Lung microvascular endothelial cell (primary cell): Measurements from ENCODE around the gene FGD3. TPM values are rescaled to one million over a fixed set of nuclear protein-coding genes. Genes with fewer than 3 reads are reported as not detected.

Experiments
- DNase-seq, 2 donors: peaks; one replicate each; pipeline versions ENCODE4 v3.0.0 to v3.0.0-alpha.2; 2010; ENCODE audit warnings: low read depth in 2 of 2
- total RNA-seq: library from RNA; depleted of rRNA; stranded (reverse); fragments of >200 nt; gene quantifications from 2 replicates; pipeline ENCODE4 v1.2.1, GENCODE V29; 2014

The FGD3 gene
- total RNA-seq, 1 donor from 2014 or later = not detected

- DNase-seq = no peak
Measured at GRCh38 chr9:93027750-93028149, 80.4 kb downstream of the FGD3 start.

GRCh38 chr9:93028448-93029006 lies 81.2 kb downstream of the FGD3 start:
- DNase-seq = no peak

- DNase-seq = no peak
Measured at GRCh38 chr9:93030642-93031628, 83.6 kb downstream of the FGD3 start.

- no peak for DNase-seq
Measured at GRCh38 chr9:93031629-93032430, 84.5 kb downstream of the FGD3 start.

GRCh38 chr9:93032545-93032944 lies 85.2 kb downstream of the FGD3 start:
- DNase-seq = no peak

- DNase-seq = no peak
Measured at GRCh38 chr9:93033531-93033930, 86.2 kb downstream of the FGD3 start.

- no peak for DNase-seq
Measured at GRCh38 chr9:93035106-93035660, 87.9 kb downstream of the FGD3 start.

- DNase-seq = no peak
Measured at GRCh38 chr9:93035821-93036351, 88.6 kb downstream of the FGD3 start.

GRCh38 chr9:93036887-93037475 lies 89.7 kb downstream of the FGD3 start:
- no peak for DNase-seq

- no peak for DNase-seq
Measured at GRCh38 chr9:93037476-93037971, 90.2 kb downstream of the FGD3 start.

GRCh38 chr9:93038918-93039317 lies 91.6 kb downstream of the FGD3 start:
- DNase-seq = no peak

GRCh38 chr9:93039456-93039855 lies 92.1 kb downstream of the FGD3 start:
- no peak for DNase-seq

GRCh38 chr9:93039976-93040375 lies 92.7 kb downstream of the FGD3 start:
- no peak for DNase-seq

- DNase-seq = no peak
Measured at GRCh38 chr9:93040409-93040808, 93.1 kb downstream of the FGD3 start.

- DNase-seq = no peak
Measured at GRCh38 chr9:93041108-93041802, 93.9 kb downstream of the FGD3 start.

GRCh38 chr9:93043122-93043521 lies 95.8 kb downstream of the FGD3 start:
- no peak for DNase-seq

GRCh38 chr9:93045521-93045920 lies 98.2 kb downstream of the FGD3 start:
- DNase-seq = no peak

GRCh38 chr9:93048566-93049448 lies 101.5 kb downstream of the FGD3 start:
- no peak for DNase-seq

- no peak for DNase-seq
Measured at GRCh38 chr9:93049491-93049890, 102.2 kb downstream of the FGD3 start.
